IMR-90 (cell line): Measurements from ENCODE around the gene IRF2. TPM values are rescaled to one million over a fixed set of nuclear protein-coding genes. Genes with fewer than 3 reads are reported as not detected.

Experiments used
- ATAC-seq: fragments of 200-7000 bp; cut with Tn5 transposase; 2 replicates; pipeline ENCODE4 v1.9.1; 2020; ENCODE audit warnings: low read depth, mild to moderate bottlenecking, moderate library complexity
- BruUV-seq: library from RNA; stranded (reverse); fragments of 400-500 nt; replicated peaks from 2 replicates; lab custom pipeline; 2021; lab: Mats Ljungman, UMichigan
- CTCF ChIA-PET: fragments of 300-600 bp; formaldehyde crosslinking; extraction: SDS; loops from one replicate; lab custom pipeline; 2021; ENCODE audit warnings: antibody characterized with exemption; lab: Yijun Ruan, JAX
- POLR2A ChIA-PET: fragments of 300-600 bp; sonication (Branson Sonifier 250); formaldehyde crosslinking; loops from one replicate; lab custom pipeline; 2022; ENCODE audit warnings: antibody characterized with exemption; ENCODE audit not compliant: unreplicated experiment; lab: Charles Lee
- DNase-seq: peaks from one replicate; pipeline ENCODE4 v3.0.0; 2013
- H2AFZ ChIP-seq: replicated peaks from 2 replicates; pipeline ENCODE3; 2013; ENCODE audit warnings: low read length, mild to moderate bottlenecking; ENCODE audit not compliant: poor library complexity
- H2AK5ac ChIP-seq: 2 replicates; pipeline ENCODE4 v1.6.1; 2013; ENCODE audit warnings: low read depth, low read length, inconsistent platforms
- H2AK9ac ChIP-seq: replicated peaks from 2 replicates; pipeline ENCODE3; 2013; ENCODE audit warnings: mild to moderate bottlenecking, low read depth, low read length, moderate library complexity; ENCODE audit not compliant: poor library complexity
- H2BK120ac ChIP-seq: 2 replicates; pipeline ENCODE4 v1.6.1; 2013; ENCODE audit warnings: low read depth, low read length, inconsistent platforms
- H2BK15ac ChIP-seq: 3 replicates; pipeline ENCODE4 v1.6.1; 2013; ENCODE audit warnings: low read depth, low read length, inconsistent platforms
- H2BK20ac ChIP-seq: 2 replicates; pipeline ENCODE4 v1.6.1; 2013; ENCODE audit warnings: low read depth, mild to moderate bottlenecking, inconsistent platforms, low read length, moderate library complexity
- H2BK5ac ChIP-seq: 2 replicates; pipeline ENCODE4 v1.6.1; 2013; ENCODE audit warnings: mild to moderate bottlenecking, low read depth, low read length, inconsistent platforms; ENCODE audit not compliant: poor library complexity, severe bottlenecking
- H3K14ac ChIP-seq: replicated peaks from 2 replicates; pipeline ENCODE4 v1.6.1; 2013; ENCODE audit warnings: low read depth, low read length, inconsistent platforms
- H3K18ac ChIP-seq: 2 replicates; pipeline ENCODE4 v1.6.1; 2013; ENCODE audit warnings: low read depth, low read length, control low read depth
- H3K23ac ChIP-seq: 2 replicates; pipeline ENCODE4 v1.6.1; 2013; ENCODE audit warnings: low read depth, low read length, inconsistent platforms
- H3K27ac ChIP-seq: 2 replicates; pipeline ENCODE4 v1.5.1; 2013; ENCODE audit warnings: mild to moderate bottlenecking, control low read depth, low read length; ENCODE audit not compliant: insufficient read depth
- H3K27me3 ChIP-seq: 2 replicates; pipeline ENCODE4 v1.6.1; 2013; ENCODE audit warnings: low read length; ENCODE audit not compliant: control insufficient read depth, insufficient read depth
- H3K36me3 ChIP-seq: 2 replicates; pipeline ENCODE4 v1.6.1; 2013; ENCODE audit warnings: low read length, mixed read lengths; ENCODE audit not compliant: control insufficient read depth, insufficient read depth
- H3K4ac ChIP-seq: 2 replicates; pipeline ENCODE4 v1.6.1; 2013; ENCODE audit warnings: low read depth, low read length, inconsistent platforms
- H3K4me1 ChIP-seq: 2 replicates; pipeline ENCODE4 v1.6.1; 2013; ENCODE audit warnings: low read length, mixed read lengths; ENCODE audit not compliant: control insufficient read depth, insufficient read depth
- H3K4me2 ChIP-seq: 2 replicates; pipeline ENCODE4 v1.6.1; 2013; ENCODE audit warnings: low read depth, mild to moderate bottlenecking, control low read depth, low read length, moderate library complexity
- H3K4me3 ChIP-seq: 2 replicates; pipeline ENCODE4 v1.5.1; 2013; ENCODE audit warnings: low read depth, mild to moderate bottlenecking, control low read depth, low read length, moderate library complexity; ENCODE audit not compliant: insufficient read depth
- H3K56ac ChIP-seq: 2 replicates; pipeline ENCODE4 v1.6.1; 2013; ENCODE audit warnings: low read length, inconsistent platforms; ENCODE audit not compliant: insufficient read depth; ENCODE audit errors: extremely low read depth
- H3K79me1 ChIP-seq, 2 experiments: 2 replicates each; pipeline ENCODE4 v1.6.1; 2013; ENCODE audit warnings: low read length in 2 of 2, inconsistent platforms in 1 of 2, low read depth in 1 of 2
- H3K9ac ChIP-seq: 2 replicates; pipeline ENCODE4 v1.6.1; 2013; ENCODE audit warnings: low read depth, low read length, control low read depth
- H3K9me1 ChIP-seq: 2 replicates; pipeline ENCODE4 v1.6.1; 2013; ENCODE audit warnings: low read length, inconsistent platforms; ENCODE audit not compliant: insufficient read depth
- H3K9me3 ChIP-seq: 2 replicates; pipeline ENCODE4 v1.6.1; 2013; ENCODE audit warnings: low read length; ENCODE audit not compliant: control insufficient read depth, insufficient read depth
- H4K20me1 ChIP-seq: 2 replicates; pipeline ENCODE4 v1.6.1; 2013; ENCODE audit warnings: low read length, inconsistent platforms; ENCODE audit not compliant: insufficient read depth
- H4K5ac ChIP-seq: 2 replicates; pipeline ENCODE4 v1.6.1; 2013; ENCODE audit warnings: mild to moderate bottlenecking, low read depth, low read length, control low read depth
- H4K8ac ChIP-seq, 2 experiments: 2 replicates each; pipeline ENCODE4 v1.6.1; 2013; ENCODE audit warnings: low read depth in 2 of 2, low read length in 2 of 2, control low read depth in 1 of 2, inconsistent platforms in 1 of 2
- H4K91ac ChIP-seq: 2 replicates; pipeline ENCODE4 v1.6.1; 2013; ENCODE audit warnings: low read depth, low read length, inconsistent platforms; ENCODE audit not compliant: insufficient read depth
- NFE2L2 ChIP-seq: fragments of 150-350 bp; IDR thresholded peaks from 2 replicates; pipeline ENCODE4 v1.6.1; 2016; ENCODE audit warnings: low read depth, mild to moderate bottlenecking, low read length
- WGBS, 2 experiments: methylation state at CpG; one replicate each; pipeline versions ENCODE4 v1.1.5 to v1.1.7; 2013; ENCODE audit warnings: missing lambda C conversion rate in 2 of 2; ENCODE audit not compliant: insufficient read length in 1 of 2; ENCODE audit errors: extremely low coverage in 2 of 2; 5-methylcytosine and 5-hydroxymethylcytosine counted together
- dilution Hi-C: fragments of 300-500 bp; cut with HindIII; formaldehyde crosslinking; loops from one replicate; pipeline ENCODE4 v1.14.3; 2018; ENCODE audit warnings: low sequenced_read_pairs; ENCODE audit not compliant: unreplicated experiment
- in situ Hi-C: fragments of 300-500 bp; cut with MboI; formaldehyde crosslinking; loops from 3 replicates; pipeline ENCODE4 v1.14.3; 2019; ENCODE audit warnings: low sequenced_read_pairs, inconsistent platforms, mixed read lengths
- intact Hi-C: fragments of 100-400 bp; cut with micrococcal nuclease; formaldehyde crosslinking; loops from 2 replicates; pipeline ENCODE4 v1.10.0; 2022
- polyA plus RNA-seq, 3 experiments: library from polyadenylated mRNA; depleted of rRNA; stranded (reverse); fragments of >200 nt; gene quantifications; 2 replicates each; pipeline ENCODE4 v1.2.3, GENCODE V29; 2012; ENCODE audit warnings: low replicate concordance in 1 of 3
- total RNA-seq: library from RNA; depleted of rRNA; stranded (reverse); fragments of >200 nt; gene quantifications from 2 replicates; pipeline ENCODE4 v1.2.3, GENCODE V29; 2012

The IRF2 gene
- total and polyA plus RNA-seq, 2 of the 4 experiments (the other 2 are of a cell fraction), result 16.5 to 21.9 TPM

DNA sequence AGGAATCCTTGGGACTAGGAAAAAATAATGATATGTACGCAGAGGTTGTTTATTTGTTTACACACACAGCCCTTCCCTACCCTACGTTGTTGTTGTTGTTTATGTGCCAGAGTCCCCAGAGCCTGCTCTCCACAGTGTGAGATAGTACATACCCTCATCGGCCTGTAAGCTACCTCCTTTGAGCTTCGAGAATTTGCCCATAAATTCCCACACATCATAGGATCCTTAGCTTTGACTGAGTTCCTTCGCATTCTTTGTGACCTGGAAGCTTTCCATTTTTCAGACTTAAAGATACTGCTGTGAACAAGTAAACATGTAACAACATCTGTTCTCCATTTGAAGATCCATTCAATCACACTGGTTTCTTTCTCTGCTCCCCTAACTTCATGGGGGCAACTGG lies 114.5 kb downstream of the IRF2 start:
- intact Hi-C loops, result loop anchor here (2.0 kb wide), 1 partner anchor 17 kb away; no protein-coding TSS in a partner anchor
- H3K4me1 ChIP-seq, result peaks cover 8% of the 10 kb centered on the region
- H2BK120ac ChIP-seq, result no peak overlapping the region; the same call in 1 of the 2 replicates
- no peak overlapping the region for H3K56ac ChIP-seq
- CTCF ChIA-PET, result no interaction called here
- no peaks in the 10 kb centered on the region for H4K20me1 ChIP-seq
- dilution Hi-C loops, result no loop called here
- no peak overlapping the region for H3K9ac ChIP-seq
- H4K5ac ChIP-seq, result peak overlapping the region; percentile 12; the same call in 1 of the 2 replicates
- H2BK20ac ChIP-seq, result peak overlapping the region; percentile 5; the same call in 1 of the 2 replicates
- H2AK9ac ChIP-seq, result no peak overlapping the region
- TF ChIP-seq NFE2L2, result no peak
- peak overlapping the region; percentile 72; the same call in 1 of the 2 replicates for H2AK5ac ChIP-seq
- H4K8ac ChIP-seq, result 0 out of 4 replicates have a peak overlapping the region, but pooled peaks of 1 of the 2 experiments have one; percentile 17
- DNase-seq (no peak), ATAC-seq (0 out of 2 replicates have a peak, but pooled peaks have one; percentile 12)
- H2BK15ac ChIP-seq, result no peak overlapping the region
- no peak overlapping the region for H3K4me3 ChIP-seq
- H2BK5ac ChIP-seq, result no peak overlapping the region
- H3K18ac ChIP-seq, result 0 out of 2 replicates have a peak overlapping the region, but pooled peaks have one; percentile 16
- H3K14ac ChIP-seq, result peak overlapping the region; percentile 5; the same call in 1 of the 2 replicates
- H3K4ac ChIP-seq, result peak overlapping the region; percentile 28; the same call in 1 of the 2 replicates
- peaks cover 6% of the 10 kb centered on the region for H3K9me3 ChIP-seq
- no TSS peak for BruUV-seq
- no peaks in the 10 kb centered on the region for H3K79me1 ChIP-seq
- no peak overlapping the region for H2AFZ ChIP-seq
- peaks cover 6% of the 10 kb centered on the region; the same call in 1 of the 2 replicates for H3K9me1 ChIP-seq
- no peak overlapping the region for H4K91ac ChIP-seq
- no peak overlapping the region for H3K27ac ChIP-seq
- no peak overlapping the region for H3K23ac ChIP-seq
- WGBS, 2 experiments, result 56% methylated on average over 2 of the region's 5 CpGs; no CpG with 5 or more reads in 1 of the 2 experiments
- in situ Hi-C loops, result no loop called here
- H3K36me3 ChIP-seq, result no peaks in the 10 kb centered on the region
- H3K4me2 ChIP-seq, result no peak overlapping the region
- POLR2A ChIA-PET, result no interaction called here
- H3K27me3 ChIP-seq, result no peaks in the 10 kb centered on the region
